ENCODE data around the gene MUCL1. TPM values are rescaled to one million over a fixed set of nuclear protein-coding genes. Genes with fewer than 3 reads are reported as not detected.

MUCL1 gene
- total RNA-seq, 1 experiment from 2014 or later, result not detected

DNA sequence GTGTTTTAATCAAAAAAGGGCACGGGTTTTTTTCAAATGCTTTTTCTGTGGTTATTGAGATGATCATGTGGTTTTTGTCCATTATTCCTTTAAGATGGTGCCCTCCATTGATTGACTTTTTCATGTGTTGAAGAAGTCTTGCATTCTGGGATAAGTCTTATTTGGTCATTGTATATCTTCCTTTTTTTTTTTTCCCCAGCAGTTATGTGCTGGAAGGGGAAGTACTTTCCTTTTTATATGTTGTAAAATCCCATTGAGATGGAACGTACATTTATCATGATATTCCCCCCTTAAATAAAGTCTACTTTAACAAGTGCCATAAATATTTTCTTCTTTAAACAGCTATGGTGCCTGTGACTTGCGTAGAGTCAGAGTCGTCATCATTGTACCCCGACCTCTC lies 24.8 kb upstream of the MUCL1 start:
- no peak overlapping the region for H2BK20ac ChIP-seq (ENCODE audit: low read depth, low read length, poor library complexity, severe bottlenecking)
- no peak overlapping the region for H2BK5ac ChIP-seq (ENCODE audit: insufficient read length, low read length)
- Mint-ChIP-seq H3K4me1 (no peaks in the 10 kb centered on the region), H3K36me3 (ENCODE audit: insufficient read depth in 1 of 3, low read depth in 3 of 3) (no peaks in the 10 kb centered on the region), H3K27me3 (ENCODE audit: low read depth) (peaks cover 1% of the 10 kb centered on the region; the same call in 1 of the 2 replicates), H3K9me3 (no peaks in the 10 kb centered on the region), H3K27ac (no peak overlapping the region), H3K4me3 (no peak overlapping the region)
- H3K4ac ChIP-seq (ENCODE audit: low read depth, low read length), result no peak overlapping the region
- no peaks in the 10 kb centered on the region for H3K79me1 ChIP-seq (ENCODE audit: insufficient read depth, low read depth, low read length, poor library complexity, severe bottlenecking)
- no peak overlapping the region for H3K56ac ChIP-seq (ENCODE audit: insufficient read length, low read depth, low read length)
- H3K18ac ChIP-seq (ENCODE audit: insufficient read length, low read depth, low read length), result no peak overlapping the region
- no peak overlapping the region for H3K27ac ChIP-seq (ENCODE audit: insufficient read length, low read depth, low read length)
- no peaks in the 10 kb centered on the region for H3K79me2 ChIP-seq (ENCODE audit: insufficient read depth, low read length)
- no peak overlapping the region for H4K91ac ChIP-seq (ENCODE audit: insufficient read length, low read depth, low read length)
- H3K4me1 ChIP-seq (ENCODE audit: insufficient read depth, low read length), result no peaks in the 10 kb centered on the region
- H2AFZ ChIP-seq (ENCODE audit: low read length), result no peak overlapping the region
- H4K5ac ChIP-seq (ENCODE audit: insufficient read length, low read depth, low read length), result no peak overlapping the region
- no peak overlapping the region for H3T11ph ChIP-seq (ENCODE audit: low read length)
- H3K27me3 ChIP-seq (ENCODE audit: insufficient read depth, low read length), result no peaks in the 10 kb centered on the region
- H3K9ac ChIP-seq (ENCODE audit: extremely low read depth, insufficient read length, low read length), result no peak overlapping the region
- no peaks in the 10 kb centered on the region for H3K23me2 ChIP-seq (ENCODE audit: insufficient read length, low read depth, low read length, poor library complexity, severe bottlenecking)
- no peaks in the 10 kb centered on the region for H4K20me1 ChIP-seq (ENCODE audit: control insufficient read depth, insufficient read depth, insufficient read length)
- no peak overlapping the region for H2BK12ac ChIP-seq (ENCODE audit: insufficient read length, low read depth, low read length)
- no peak overlapping the region for H3K14ac ChIP-seq (ENCODE audit: insufficient read depth, low read length)
- TF ChIP-seq, protein P1, sequence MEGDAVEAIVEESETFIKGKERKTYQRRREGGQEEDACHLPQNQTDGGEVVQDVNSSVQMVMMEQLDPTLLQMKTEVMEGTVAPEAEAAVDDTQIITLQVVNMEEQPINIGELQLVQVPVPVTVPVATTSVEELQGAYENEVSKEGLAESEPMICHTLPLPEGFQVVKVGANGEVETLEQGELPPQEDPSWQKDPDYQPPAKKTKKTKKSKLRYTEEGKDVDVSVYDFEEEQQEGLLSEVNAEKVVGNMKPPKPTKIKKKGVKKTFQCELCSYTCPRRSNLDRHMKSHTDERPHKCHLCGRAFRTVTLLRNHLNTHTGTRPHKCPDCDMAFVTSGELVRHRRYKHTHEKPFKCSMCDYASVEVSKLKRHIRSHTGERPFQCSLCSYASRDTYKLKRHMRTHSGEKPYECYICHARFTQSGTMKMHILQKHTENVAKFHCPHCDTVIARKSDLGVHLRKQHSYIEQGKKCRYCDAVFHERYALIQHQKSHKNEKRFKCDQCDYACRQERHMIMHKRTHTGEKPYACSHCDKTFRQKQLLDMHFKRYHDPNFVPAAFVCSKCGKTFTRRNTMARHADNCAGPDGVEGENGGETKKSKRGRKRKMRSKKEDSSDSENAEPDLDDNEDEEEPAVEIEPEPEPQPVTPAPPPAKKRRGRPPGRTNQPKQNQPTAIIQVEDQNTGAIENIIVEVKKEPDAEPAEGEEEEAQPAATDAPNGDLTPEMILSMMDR (conservative IDR thresholded peaks at IDR 0.05), result no peak
- no peak overlapping the region for H2BK15ac ChIP-seq (ENCODE audit: low read depth, low read length)
- no peak for DNase-seq
- no peak overlapping the region for H3K4me2 ChIP-seq (ENCODE audit: insufficient read depth, insufficient read length, low read length)
- no peak overlapping the region for H2AK5ac ChIP-seq (ENCODE audit: insufficient read length, low read length)
- no peak overlapping the region for H2BK120ac ChIP-seq (ENCODE audit: low read depth, low read length, poor library complexity, severe bottlenecking)
- WGBS (ENCODE audit: extremely low coverage, insufficient read length, low lambda C conversion rate), result no CpG with 5 or more reads among the region's 5 CpGs
- H4K8ac ChIP-seq (replicated peaks; ENCODE audit: insufficient read length, low read depth, low read length), result no peak overlapping the region
- no peaks in the 10 kb centered on the region for H3K9me3 ChIP-seq (ENCODE audit: control insufficient read depth, low read depth, low read length)
- H3K23ac ChIP-seq (ENCODE audit: insufficient read length, low read depth, low read length), result no peak overlapping the region
